Left renal pelvis (tissue), 4 donors: ENCODE results near the gene LATS2. TPM values are rescaled to one million over a fixed set of nuclear protein-coding genes. Genes with fewer than 3 reads are reported as not detected.

Source experiments
- DNase-seq, 4 donors: peaks; one replicate each; pipeline ENCODE4 v3.0.0-alpha.2; 2013; ENCODE audit warnings: low read depth in 4 of 4, low spot score in 3 of 4
- polyA plus RNA-seq, 4 donors: library from polyadenylated mRNA; unstranded; fragments of 120-200 nt; gene quantifications; one replicate each; pipeline ENCODE4 v1.2.1, GENCODE V29; 2013; ENCODE audit not compliant: insufficient read length in 4 of 4

LATS2 gene
- polyA plus RNA-seq, 4 donors: 23.9 to 36.0 (median 27.1) TPM

DNA sequence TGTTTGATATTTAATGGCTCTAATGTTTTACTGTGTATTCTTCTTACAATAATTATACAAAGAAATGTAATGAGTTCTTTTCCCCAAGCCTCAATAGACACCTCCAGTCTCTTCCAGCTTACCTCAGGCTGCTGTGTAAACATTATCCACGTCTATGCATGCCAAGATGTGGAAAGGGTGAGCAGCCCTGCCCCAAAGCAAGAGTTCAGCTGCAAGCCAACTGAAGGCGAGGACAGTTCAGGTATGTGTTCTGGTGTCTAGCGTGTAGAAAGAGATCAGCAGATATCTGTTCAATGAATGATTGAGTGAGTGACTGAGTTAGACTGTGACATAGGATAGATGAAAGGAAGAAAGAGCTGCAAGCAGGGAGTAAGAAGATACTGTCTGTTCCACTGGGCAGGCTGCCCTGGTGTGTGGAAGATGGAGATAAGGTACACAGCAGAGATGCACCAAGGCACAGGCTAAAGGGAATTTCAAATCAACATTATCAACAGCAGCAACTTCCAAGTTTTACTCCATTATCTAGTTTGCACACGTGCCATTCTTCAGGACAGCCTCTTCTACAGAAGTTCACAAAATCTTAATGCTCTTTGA is 66.0 kb downstream of the LATS2 start:
- no peak for DNase-seq

DNA sequence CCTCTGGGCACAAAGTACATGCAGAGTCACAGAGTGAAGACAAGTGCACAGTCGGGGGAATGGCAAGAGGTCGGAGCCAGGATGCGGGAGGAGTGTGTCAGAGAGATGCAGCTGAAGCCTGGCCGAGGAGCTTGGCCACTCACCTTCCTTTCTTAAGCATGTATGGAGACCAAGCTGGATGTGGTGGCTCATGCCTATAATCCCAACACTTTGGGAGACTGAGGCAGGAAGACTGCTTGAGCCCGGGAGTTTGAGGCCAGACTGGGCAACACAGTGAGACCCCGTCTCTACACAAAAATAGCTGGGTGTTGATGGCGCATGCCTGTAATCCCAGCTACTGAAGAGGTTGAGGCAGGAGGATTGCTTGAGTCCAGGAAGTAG is 67.0 kb downstream of the LATS2 start:
- no peak for DNase-seq

DNA sequence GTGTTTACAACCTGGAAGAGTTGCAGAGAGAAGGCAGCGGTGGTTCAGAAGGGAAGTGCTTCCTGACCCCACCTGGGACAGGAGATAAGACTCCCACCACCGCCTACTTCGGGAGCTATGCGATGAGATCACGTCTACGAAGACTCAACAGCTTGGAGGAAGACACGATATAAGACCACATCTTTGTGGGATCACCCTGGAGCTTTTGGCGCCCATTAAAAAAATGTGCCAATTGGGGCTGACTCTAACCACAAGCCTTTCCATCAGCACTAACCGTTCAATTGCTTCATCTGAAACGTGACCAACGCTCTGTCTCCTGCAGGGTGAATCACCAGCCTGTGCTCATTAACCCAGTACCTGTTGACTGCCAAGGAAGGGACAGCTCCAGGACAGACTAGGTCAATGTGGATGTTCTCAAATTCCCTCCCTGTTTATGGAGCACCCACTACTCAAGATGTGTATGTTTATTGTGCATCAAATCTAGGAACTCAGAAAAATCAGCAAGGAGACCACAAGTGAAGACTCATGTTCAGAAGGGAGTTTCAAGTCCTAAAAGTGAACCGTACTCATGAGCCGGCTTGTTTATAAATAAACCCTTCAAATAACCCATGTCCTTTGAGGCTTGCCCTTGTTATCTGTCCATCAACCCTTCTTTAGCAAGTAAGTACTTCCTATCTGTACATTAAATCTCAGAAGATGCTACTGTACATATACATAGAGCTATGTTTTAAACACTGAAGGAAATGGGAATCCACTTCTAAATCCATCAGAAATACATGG is 67.5 kb downstream of the LATS2 start:
- no peak for DNase-seq

DNA sequence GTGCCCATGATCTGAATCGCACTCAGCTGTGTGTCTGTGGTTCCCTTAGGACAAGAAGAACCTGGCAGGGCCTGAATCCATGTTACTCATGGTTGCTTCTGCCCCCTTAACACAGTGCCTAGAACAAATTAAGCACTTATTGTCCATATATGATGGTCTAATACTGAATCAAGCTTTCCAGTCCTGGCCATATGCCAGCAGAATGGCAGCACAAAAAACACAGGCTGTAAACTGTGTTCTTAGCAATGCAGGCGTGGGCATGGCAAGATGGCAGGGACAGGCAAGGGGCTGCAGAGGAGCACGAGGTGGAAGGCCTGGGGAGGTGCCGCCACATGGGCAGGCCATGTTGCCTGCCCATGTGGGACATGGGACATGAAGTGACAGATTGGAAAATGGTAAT is 68.2 kb downstream of the LATS2 start:
- no peak for DNase-seq

DNA sequence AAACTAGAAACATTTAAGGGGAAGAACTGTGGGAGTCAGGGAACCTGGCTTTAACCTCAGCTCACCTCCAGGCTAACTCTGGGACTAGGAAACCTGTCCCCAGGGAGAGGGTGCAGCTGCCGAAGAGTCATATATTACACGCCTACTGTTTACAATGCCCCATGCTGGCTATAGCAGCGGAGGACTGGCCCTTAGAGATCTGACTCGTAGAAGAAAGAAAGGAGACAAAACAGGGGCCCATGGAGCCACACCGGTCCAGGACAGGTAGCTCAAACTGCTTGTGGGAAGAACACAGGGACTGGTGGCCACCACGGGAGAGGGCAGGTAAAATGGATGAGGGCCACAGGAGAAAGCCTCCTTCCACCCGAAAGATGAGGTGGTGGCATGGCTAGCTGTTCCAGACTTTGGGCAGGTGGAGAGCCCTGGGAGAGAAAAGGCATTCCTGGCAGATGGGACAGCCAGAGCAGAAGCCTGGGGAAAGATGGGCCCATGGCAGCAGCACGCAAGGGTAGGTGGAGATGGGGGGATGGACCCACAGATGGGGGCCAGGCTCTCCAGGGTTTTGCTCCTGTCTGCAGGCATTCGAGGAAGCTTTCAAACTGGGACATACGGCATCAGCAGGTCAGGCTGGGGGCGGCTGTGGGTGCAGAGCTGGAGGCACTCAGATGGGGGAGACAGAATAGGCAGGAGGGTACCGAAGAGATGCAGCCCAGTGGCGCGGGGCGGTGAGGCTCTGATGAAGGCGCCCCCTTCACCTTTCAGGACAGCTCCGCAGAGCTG is 69.5 kb downstream of the LATS2 start:
- no peak for DNase-seq

DNA sequence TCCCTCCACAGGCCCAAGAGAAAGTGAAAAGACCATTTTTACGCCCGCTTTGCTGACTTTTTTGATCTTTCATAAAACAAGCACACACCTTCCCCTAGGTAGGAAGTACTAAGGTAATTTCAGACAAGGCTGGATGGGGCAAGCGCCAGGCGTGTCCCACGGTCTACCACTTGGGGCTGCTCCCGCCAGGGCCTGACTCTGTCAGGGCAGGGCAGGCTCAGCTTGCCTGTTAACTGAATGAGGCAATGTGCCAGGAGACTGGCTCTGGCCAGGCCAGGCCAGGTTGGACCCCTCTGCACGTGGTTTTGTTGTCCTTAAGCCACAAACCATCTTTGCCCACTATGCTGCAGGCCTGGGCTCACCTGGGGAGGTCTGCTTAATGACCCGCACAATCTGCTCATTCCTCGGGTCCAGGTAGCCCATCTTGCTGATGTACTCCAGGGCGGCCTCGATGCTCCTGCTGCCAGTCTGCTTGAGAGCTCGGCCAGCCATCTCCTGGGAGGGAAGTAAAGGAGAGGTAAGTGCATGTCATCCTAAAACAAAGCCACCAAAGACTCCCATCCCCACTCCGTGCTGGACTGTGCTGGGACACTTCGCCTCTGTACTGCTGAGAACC is 70.4 kb downstream of the LATS2 start:
- no peak for DNase-seq

DNA sequence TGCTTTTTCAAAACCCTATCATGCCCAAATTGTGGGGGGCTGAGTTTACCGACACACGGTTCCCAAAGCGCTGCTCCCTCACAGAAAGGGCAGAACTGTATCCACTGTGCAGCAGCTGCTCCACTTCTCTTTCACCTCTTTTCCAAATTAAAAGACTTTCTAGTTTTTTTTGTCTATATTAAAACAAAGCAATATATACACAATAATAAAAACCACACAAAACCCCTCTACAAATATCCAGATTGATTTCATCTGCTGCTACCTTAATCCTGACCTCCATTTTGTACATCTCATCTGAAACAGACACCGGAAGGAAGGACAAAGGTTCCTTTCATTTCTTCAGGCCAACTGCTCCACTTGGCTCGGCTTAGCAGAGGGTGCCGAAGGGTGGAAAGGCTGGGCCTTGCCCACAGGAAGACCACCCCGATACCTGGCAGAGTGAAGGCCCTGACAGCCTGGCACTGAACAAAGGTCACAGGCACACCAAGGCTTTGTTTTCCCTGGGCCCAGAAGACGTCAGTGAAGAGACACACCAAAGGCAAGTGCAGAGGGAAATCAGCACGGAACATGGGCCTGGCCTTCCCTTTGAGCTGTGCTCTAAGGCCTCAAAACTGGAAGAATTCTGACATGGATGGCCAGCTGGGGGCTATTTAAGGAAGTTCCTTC is 71.6 kb downstream of the LATS2 start:
- no peak for DNase-seq

DNA sequence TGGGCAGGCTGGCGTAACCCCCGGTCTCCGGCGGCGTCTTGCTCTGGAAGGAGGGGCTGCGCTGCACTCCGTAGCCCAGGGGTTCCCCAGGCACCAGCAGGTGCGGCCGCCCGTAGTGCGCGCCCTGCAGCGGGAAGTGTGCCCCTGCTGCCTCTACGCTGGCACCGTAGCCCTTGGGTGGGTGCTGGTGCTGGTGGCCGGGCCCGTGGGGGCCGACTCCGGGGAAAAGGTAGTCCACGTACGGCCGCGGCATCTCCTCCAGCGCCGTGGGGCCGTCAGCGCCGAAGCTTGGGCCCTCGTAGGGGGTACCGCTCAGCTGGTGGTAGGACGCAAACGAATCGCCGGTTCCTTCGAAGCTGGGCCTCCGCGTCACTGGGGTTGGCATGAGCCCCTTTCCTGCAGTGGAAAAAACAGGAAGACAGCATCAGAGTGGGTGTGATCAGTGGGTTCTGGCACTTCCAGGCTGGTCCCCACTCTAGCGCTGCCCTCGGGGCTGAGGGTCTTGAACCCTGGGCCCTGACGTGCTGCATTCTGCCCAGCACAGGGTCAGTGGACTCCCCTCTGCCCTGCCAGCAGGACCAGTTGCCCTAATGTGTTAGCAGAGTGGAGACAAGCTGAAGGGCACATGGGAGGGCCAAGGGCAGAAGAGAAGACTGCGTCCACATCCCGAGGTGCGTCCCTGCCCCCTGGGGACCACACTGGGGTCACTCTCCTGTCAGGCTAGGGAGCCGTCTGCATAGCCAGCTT is 72.3 kb downstream of the LATS2 start:
- no peak for DNase-seq

DNA sequence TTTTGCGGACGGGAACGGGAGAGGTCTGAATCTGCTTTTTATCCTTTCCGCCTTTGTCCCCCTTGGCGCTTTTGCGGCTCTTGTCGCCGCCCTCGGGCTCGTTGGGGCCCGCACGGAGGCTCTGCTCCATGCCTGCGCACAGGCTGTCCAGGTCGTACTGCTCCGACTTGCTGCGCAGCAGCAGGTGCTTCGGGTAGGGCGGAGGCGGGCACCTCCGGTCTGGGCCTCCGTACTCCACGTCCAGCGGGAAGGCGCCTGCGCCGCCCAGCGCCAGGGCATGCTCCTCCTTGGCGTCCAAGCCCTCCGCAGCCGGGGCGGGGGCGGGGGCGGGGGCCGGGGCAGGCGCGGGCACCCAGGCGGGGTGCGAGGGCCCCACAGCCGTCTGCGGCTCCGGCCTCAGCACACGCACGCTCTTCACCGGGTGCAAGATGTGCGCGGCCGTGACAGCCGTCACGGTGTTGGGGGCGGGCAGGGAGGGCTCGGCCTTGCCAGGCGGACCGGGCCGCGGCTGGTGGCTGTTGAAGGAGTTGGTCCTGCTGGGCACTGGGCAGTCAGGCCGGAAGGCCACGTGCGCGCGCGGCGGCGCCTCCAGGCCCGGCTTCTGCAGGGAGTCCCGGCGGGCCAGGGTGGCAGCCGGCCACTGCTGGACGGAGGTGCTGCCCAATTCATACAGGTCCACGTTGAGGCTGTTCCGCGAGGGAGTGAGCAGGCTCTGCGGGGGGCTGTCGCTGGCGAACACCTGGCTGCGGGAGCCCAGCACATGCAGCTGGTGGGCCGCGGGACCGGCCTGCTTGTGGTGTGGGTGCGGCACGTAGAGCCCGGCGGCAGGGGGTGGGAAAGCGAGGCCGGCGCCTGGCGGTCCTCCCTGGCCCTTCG is 73.1 kb downstream of the LATS2 start:
- no peak for DNase-seq

DNA sequence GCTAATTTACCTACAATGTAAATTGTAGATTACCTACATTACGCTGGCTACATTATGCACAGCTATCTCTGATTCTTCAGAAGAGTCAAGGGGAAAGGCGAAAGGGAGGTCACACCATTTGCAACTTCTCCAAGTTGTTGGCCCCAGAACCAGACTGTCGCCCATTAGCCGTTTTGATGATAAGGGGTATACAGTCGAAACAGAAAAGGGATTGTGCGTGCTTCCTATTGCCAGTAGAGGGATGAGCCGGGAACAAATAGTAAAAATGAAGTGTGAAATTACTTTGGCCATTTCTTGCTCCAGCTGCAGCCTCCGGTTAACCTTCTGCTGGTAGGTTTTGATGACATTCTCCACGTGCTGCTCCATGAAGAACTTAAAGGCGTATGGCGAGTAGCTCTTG is 73.8 kb downstream of the LATS2 start:
- no peak for DNase-seq

DNA sequence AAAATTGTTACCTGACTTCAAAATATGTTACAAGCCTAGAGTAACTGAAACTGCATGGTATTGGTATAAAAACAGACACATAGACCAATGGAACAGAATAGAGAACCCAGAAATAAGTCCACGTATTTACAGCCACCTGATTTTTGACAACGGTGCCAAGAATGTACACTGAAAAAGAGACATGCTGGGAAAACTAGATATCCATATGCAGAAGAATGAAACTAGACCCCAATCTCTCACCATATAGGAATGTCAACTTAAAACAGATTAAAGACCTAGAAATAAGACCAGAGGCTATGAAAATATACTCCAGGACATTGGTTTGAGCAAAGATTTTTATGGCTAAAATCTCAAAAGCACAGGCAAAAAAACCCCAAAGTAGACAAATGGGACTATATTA is 76.5 kb downstream of the LATS2 start:
- no peak for DNase-seq

DNA sequence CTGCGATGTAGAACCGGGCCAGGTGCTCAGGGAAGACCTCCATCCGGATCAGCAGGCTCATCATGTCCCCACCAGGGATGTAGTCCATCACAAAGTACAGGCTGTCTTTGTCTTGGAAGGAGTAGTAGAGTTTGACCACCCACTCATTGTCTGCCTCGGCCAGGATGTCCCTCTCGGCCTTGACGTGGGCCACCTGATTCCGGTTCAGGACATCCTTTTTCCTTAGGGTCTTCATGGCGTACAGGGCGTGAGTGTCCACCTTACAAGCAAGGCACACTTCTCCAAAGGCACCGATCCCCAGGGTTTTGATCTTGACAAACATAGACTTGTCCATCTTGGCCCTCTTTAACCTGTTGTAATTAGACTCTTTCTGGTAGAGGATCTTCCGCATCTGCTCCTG is 78.0 kb downstream of the LATS2 start:
- DNase-seq: no peak

DNA sequence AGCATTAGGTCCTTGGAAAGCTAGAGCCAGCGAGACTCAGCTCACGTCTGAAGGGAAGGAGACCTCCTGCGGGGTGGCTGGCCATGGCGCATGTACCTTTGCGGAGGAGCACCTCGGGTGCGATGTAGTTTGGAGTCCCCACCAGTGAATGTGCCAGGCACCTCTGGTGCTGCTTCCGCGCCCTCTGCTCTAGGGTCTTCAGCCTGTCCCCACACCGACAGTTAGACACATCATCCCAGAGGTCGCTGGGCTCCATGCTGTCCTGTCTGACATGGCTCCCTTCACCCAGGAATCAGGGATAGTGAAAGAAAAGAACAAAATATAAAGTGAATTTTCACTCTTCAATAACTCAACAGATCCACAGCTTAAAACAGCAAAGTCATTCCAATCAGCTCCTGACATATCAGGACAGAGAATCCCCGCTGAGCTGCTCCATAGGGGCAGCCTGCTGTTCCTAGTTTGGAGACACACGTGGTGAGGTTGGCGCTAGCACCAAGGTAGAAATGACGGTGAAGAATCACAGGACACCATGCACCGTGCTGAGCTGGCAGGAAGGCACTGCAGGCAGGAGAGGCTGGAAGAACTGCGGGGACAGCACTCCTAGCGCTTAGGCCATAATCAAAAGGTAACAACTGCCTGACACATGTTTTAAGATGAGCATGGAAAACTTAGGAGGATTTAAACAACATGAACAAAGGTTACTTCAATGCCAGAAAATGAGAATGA is 79.9 kb downstream of the LATS2 start:
- DNase-seq: no peak

DNA sequence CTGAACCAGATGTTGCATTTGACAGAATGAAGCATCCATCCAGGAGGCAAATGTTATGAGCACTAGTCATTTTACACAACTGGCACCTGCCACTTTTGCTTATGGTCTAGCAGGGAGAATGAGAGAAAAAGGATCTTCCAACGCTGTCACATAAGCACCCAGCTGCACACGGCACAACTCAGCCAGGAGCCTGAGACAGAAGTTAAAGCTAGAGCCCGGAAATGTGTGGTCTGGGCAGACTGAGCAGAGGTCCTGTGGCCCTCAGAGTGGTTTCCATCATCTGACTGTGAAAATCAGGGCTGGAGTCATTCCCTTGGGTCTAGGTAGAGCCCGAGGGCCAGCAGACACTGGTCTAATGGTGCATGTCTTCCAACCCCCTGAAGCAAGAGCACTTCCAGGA is 80.5 kb downstream of the LATS2 start:
- no peak for DNase-seq

DNA sequence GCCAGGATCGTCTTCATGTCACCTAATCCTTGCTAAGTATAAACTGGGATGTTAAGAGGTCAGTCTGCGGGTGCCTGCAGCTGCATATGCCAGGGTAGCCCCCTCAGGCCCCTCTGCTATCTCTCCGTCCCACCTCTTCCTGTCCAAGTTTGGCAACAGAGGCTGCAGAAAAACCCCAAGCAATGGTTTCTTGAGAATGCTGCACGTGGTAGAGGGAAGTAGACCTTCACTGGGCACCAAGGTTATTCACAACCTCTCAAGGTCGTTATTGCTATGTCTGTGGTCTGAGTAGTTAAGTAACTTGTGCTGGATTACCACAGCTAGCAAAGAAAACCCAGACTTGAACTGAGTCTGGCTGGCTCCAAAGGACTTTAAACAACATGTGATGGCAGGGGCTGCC is 81.0 kb downstream of the LATS2 start:
- DNase-seq: no peak

DNA sequence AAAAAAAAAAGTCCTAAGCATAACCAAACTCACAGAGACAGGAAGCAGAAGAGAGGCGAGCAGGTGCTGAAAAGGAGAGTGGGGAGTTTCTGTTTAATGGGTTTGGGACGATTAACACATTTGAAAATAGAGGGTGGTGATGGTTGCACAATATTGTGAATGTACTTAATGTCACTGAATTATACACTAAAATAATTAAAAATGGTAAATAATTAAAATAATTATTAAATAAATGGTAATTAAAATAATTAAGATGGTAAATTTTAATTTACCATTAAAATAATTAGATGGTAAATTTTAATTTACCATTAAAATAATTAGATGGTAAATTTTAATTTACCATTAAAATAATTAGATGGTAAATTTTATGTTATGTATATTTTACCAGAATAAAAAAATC is 84.0 kb downstream of the LATS2 start:
- no peak for DNase-seq

DNA sequence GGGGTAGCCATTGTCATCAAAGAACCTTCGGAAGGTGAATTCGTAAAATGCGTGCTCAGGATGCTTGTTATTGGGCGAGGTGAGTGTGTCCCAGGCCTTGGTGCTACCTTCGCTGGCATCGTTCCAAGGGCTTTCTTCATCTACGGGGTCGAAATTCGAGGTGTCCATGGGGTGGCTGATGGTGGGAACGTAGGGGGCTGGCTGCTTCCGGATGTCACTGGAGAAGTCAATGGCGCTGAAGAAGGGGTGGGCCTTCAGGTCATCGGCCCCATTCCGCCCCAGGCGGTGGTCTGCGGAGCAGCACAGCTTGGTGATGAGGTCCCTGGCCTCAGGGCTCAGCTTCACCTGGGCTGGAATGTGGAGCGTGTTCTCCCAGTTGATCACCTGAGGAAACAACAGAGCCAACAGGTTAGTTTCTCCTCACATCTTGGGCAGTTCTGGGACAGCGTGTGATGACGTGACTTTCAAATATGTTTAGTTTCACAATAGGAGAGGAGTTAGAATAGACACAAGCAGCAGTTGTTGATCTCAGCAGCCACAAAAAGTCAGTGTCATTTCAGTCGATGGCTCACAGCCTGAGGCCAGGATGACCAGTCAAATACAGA is 86.3 kb downstream of the LATS2 start:
- DNase-seq: no peak

DNA sequence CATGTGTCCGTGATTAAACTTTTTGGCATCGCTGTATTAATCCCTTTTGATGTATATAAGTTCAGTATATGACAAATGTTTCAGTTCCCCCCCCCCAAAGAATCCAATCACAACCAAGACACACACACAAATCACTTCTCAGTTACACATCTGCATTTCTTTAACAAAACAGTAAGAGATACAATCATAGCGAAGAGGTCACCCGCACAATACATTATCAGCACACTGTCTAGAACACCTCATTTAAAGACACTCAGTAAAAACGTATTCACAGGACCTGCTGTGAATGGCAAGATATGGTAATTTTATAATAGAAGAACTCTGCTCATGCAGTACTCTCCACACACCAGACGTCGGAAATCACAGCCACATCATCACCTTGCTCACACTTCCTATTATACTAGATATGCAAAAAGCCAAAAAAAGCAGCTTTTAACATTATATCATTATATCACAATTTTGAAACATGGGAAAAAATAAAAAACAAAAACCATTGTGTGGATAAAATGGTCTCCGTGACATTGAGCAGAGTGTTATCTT is 87.4 kb downstream of the LATS2 start:
- no peak for DNase-seq
